ENCODE data around the gene SLC8A1. TPM values are rescaled to one million over a fixed set of nuclear protein-coding genes. Genes with fewer than 3 reads are reported as not detected.

SLC8A1 gene
- total and polyA plus RNA-seq, 2 of the 13 experiments (the other 11 are each of a cell fraction or from before 2014, with no cell fraction given): not detected

DNA sequence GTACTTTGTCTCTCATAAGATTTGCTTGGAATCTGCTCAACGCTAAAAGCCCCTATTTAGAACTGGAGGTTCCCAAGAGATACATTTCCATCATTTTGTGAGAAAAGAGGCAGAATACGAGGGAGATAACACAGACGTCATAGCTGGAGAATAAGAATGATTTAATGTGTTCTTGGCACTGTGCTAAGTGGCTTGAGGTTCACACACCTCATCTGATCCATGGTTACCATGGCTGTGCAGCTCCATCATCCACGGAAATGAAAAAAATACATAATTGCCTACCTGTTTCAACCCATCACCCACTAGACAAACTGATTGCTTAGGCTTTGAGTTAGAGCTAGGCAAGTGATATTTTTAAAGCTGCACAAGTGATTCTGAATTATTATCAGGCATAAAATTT is 227.6 kb downstream of the SLC8A1 start:
- Histone ChIP-seq H3K27me3 (ENCODE audit: control insufficient read depth in 1 of 2, insufficient read depth in 2 of 2, low read length in 2 of 2) (no peaks in the 10 kb centered on the region), H3K4me2 (ENCODE audit: low read depth, low read length) (no peak overlapping the region), H3K27ac (ENCODE audit: extremely low read length, insufficient read depth, low read length) (no peak overlapping the region), H3K4me1 (ENCODE audit: insufficient read depth, low read length) (no peaks in the 10 kb centered on the region), H2AFZ (ENCODE audit: low read length) (no peak overlapping the region), H3K79me2 (ENCODE audit: insufficient read depth, low read length) (no peaks in the 10 kb centered on the region), H4K20me1 (ENCODE audit: insufficient read depth, low read length) (no peaks in the 10 kb centered on the region), H3K9ac (ENCODE audit: insufficient read depth, low read depth, low read length) (no peak overlapping the region), H3K4me3 (replicated peaks in 1 of 3; ENCODE audit: insufficient read depth in 1 of 3, low read depth in 2 of 3, low read length in 3 of 3) (no peak overlapping the region), H3K36me3 (replicated peaks in 1 of 2; ENCODE audit: control insufficient read depth in 1 of 2, insufficient read depth in 2 of 2, low read length in 2 of 2) (no peaks in the 10 kb centered on the region), H3K9me3 (ENCODE audit: low read length) (no peaks in the 10 kb centered on the region)
- 6% methylated on average over 4 of the region's 4 CpGs for WGBS (ENCODE audit: low lambda C conversion rate)
- ChIA-PET CTCF (ENCODE audit: low intra/inter-chr PET ratio, low total read pairs) (no interaction called here), POLR2A (no interaction called here)
- in situ Hi-C loops (cut with HindIII; ENCODE audit: extremely low pct_ligation_motif_present, low pct_unique_long_range_greater_than_20kb) (no loop called here), intact Hi-C loops (cut with micrococcal nuclease; ENCODE audit: unreplicated experiment) (no loop called here)
- FAIRE-seq (no peak), DNase-seq (ENCODE audit: low spot score) (no peak), ATAC-seq (no peak)
- TF ChIP-seq NPAS2 (CRISPR knock-in tag; IDR thresholded peaks at IDR 0.05; ENCODE audit: borderline replicate concordance): no peak
- TF ChIP-seq NFE2L2 (IDR thresholded peaks at IDR 0.05; ENCODE audit: low read length): no peak
- TF ChIP-seq, protein P1, sequence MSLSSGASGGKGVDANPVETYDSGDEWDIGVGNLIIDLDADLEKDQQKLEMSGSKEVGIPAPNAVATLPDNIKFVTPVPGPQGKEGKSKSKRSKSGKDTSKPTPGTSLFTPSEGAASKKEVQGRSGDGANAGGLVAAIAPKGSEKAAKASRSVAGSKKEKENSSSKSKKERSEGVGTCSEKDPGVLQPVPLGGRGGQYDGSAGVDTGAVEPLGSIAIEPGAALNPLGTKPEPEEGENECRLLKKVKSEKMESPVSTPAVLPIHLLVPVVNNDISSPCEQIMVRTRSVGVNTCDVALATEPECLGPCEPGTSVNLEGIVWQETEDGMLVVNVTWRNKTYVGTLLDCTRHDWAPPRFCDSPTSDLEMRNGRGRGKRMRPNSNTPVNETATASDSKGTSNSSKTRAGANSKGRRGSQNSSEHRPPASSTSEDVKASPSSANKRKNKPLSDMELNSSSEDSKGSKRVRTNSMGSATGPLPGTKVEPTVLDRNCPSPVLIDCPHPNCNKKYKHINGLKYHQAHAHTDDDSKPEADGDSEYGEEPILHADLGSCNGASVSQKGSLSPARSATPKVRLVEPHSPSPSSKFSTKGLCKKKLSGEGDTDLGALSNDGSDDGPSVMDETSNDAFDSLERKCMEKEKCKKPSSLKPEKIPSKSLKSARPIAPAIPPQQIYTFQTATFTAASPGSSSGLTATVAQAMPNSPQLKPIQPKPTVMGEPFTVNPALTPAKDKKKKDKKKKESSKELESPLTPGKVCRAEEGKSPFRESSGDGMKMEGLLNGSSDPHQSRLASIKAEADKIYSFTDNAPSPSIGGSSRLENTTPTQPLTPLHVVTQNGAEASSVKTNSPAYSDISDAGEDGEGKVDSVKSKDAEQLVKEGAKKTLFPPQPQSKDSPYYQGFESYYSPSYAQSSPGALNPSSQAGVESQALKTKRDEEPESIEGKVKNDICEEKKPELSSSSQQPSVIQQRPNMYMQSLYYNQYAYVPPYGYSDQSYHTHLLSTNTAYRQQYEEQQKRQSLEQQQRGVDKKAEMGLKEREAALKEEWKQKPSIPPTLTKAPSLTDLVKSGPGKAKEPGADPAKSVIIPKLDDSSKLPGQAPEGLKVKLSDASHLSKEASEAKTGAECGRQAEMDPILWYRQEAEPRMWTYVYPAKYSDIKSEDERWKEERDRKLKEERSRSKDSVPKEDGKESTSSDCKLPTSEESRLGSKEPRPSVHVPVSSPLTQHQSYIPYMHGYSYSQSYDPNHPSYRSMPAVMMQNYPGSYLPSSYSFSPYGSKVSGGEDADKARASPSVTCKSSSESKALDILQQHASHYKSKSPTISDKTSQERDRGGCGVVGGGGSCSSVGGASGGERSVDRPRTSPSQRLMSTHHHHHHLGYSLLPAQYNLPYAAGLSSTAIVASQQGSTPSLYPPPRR (CRISPR knock-in tag; IDR thresholded peaks at IDR 0.05; ENCODE audit: borderline replicate concordance): no peak
- no peak for TF ChIP-seq ZNF879 (CRISPR knock-in tag; IDR thresholded peaks at IDR 0.05)
- TF ChIP-seq, protein P2, sequence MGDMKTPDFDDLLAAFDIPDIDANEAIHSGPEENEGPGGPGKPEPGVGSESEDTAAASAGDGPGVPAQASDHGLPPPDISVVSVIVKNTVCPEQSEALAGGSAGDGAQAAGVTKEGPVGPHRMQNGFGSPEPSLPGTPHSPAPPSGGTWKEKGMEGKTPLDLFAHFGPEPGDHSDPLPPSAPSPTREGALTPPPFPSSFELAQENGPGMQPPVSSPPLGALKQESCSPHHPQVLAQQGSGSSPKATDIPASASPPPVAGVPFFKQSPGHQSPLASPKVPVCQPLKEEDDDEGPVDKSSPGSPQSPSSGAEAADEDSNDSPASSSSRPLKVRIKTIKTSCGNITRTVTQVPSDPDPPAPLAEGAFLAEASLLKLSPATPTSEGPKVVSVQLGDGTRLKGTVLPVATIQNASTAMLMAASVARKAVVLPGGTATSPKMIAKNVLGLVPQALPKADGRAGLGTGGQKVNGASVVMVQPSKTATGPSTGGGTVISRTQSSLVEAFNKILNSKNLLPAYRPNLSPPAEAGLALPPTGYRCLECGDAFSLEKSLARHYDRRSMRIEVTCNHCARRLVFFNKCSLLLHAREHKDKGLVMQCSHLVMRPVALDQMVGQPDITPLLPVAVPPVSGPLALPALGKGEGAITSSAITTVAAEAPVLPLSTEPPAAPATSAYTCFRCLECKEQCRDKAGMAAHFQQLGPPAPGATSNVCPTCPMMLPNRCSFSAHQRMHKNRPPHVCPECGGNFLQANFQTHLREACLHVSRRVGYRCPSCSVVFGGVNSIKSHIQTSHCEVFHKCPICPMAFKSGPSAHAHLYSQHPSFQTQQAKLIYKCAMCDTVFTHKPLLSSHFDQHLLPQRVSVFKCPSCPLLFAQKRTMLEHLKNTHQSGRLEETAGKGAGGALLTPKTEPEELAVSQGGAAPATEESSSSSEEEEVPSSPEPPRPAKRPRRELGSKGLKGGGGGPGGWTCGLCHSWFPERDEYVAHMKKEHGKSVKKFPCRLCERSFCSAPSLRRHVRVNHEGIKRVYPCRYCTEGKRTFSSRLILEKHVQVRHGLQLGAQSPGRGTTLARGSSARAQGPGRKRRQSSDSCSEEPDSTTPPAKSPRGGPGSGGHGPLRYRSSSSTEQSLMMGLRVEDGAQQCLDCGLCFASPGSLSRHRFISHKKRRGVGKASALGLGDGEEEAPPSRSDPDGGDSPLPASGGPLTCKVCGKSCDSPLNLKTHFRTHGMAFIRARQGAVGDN (CRISPR knock-in tag; IDR thresholded peaks at IDR 0.05): no peak
- BruUV-seq (replicated peaks): no TSS peak
